Muscle layer of duodenum (tissue), 2 donors: Measurements from ENCODE around the gene ECSIT.
A peak's percentile ranks its signal among the peaks of the same experiment; 100 is the strongest.
"Not testable (repeated sequence)": the region's sequence is repeated elsewhere in the genome, so short reads cannot be mapped to it uniquely, and the experiment has no call there.

ENCODE experiments used
- H3K27ac ChIP-seq: one replicate; pipeline ENCODE4 v1.7.0; 2013; ENCODE audit warnings: mild to moderate bottlenecking, low read length
- H3K27me3 ChIP-seq: one replicate; pipeline ENCODE4 v1.7.0; 2013; ENCODE audit warnings: low read depth, mild to moderate bottlenecking, control low read depth, low read length
- H3K36me3 ChIP-seq, 2 donors: one replicate each; pipeline ENCODE4 v1.7.0; 2013; ENCODE audit warnings: low read length in 2 of 2, control low read depth in 1 of 2, mild to moderate bottlenecking in 1 of 2; ENCODE audit not compliant: insufficient read depth in 2 of 2, control insufficient read depth in 1 of 2
- H3K4me1 ChIP-seq, 2 donors: one replicate each; pipeline ENCODE4 v1.7.0; 2013; ENCODE audit warnings: low read length in 2 of 2, mild to moderate bottlenecking in 2 of 2, control low read depth in 1 of 2, moderate library complexity in 1 of 2; ENCODE audit not compliant: insufficient read depth in 2 of 2, control insufficient read depth in 1 of 2
- H3K4me3 ChIP-seq, 2 donors: one replicate each; pipeline ENCODE4 v1.7.0; 2013; ENCODE audit warnings: low read length in 2 of 2, low read depth in 1 of 2, mild to moderate bottlenecking in 1 of 2
- H3K9me3 ChIP-seq, 2 donors: one replicate each; pipeline ENCODE4 v1.7.0; 2013; ENCODE audit warnings: low read length in 2 of 2, control low read depth in 1 of 2, mild to moderate bottlenecking in 1 of 2; ENCODE audit not compliant: control insufficient read depth in 1 of 2
- donor health status: healthy.

Gene ECSIT, protein sequence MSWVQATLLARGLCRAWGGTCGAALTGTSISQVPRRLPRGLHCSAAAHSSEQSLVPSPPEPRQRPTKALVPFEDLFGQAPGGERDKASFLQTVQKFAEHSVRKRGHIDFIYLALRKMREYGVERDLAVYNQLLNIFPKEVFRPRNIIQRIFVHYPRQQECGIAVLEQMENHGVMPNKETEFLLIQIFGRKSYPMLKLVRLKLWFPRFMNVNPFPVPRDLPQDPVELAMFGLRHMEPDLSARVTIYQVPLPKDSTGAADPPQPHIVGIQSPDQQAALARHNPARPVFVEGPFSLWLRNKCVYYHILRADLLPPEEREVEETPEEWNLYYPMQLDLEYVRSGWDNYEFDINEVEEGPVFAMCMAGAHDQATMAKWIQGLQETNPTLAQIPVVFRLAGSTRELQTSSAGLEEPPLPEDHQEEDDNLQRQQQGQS

DNA sequence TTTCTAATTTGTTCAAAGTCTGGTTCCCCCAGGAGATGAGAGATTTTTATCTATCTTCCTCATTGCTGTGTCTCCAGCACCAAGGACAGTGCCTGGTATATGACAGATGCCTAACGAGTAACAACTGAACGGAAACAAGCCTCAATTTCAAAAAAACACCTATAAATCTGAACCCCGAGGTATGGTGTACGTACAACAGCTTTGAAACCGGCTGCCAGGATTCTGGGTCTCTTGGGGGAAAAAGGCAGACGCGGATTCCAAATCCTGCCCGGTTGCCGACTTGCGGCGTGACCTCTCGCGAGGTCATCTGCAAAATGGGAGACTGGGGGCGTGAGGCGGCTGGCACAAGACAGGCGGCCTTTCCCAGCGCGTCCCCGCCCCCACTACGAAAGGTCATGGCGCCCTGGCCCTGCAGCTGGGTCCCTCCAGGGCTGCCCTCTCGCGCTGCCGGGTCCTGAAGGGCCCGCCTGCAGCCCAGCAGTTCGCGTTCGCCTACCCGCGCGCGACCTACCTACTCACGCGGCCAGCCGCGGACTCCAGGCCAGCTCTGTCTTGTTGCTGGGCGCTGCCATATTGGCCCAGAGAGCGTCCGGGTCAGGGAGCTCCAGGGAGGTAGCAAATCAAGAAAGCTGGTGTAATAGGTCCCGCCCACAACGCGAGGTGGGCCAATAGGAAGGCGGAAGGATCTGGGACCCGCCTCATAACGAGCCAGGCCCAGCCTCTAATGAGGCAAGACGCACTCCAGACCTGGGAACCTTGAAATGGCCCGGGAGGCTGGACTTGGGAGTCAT lies at the start of gene ECSIT:
Gene ECSIT, minus strand, starts transcription at position 584 of the 791 bp plus-strand sequence. CDS start 9,964 bp downstream, outside the sequence.
- peak within 1 kb of the TSS; percentile 97 to 98 for H3K4me3 ChIP-seq
- no peaks in the 10 kb centered on the region for H3K9me3 ChIP-seq
- H3K27ac ChIP-seq, result peak within 1 kb of the TSS; percentile 91
- peaks cover 4 to 13% of the 10 kb centered on the region in 2 donors for H3K4me1 ChIP-seq
- no peaks in the 10 kb centered on the region for H3K27me3 ChIP-seq
- H3K36me3 ChIP-seq, result peaks cover 0 to 5% of the 10 kb centered on the region in 2 donors

DNA sequence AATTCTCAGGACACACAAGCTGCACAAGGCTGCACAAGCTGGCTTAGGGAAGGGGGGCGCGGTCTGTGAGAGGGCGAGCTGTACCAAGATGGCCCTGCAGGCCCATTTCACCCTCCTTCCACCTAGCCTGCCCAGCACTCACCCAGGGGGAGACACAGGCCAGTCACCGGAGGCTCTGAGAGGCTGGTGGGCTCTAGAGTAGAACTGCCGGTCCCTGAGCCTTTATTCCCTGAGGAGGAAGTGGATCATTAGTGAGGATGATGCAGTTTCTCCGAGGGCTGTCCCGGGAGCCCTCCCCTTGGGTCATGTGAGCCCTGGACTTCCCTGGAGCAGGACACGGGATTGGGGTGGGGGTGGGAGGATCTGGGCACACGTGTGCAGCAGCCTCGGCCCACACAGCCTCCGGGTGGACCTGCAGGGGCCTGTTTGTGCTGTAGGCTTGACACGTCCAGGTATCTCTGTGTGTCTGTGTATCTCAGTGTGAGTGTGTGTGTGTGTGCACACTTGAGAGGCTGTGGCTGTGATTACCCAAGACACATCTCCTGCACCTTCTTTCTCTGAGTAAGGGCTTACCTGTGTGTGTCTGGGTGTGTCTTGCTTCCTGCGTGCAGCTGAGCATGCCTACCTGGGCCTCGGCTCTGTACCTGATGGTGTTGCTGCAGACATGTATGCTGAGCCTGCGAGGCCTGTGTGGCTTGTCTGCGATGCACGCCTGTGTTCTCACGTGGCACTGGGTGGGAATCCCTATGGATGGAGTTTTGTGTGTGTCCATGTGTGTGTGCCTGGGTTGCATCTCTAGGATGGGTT lies 48.7 kb upstream of the ECSIT start, which contains the start of gene ACP5:
Gene ACP5, minus strand, starts transcription at position 195 of the 807 bp plus-strand sequence. CDS start 328 bp downstream, outside the sequence.
- H3K27ac ChIP-seq, result no peak within 1 kb of the TSS
- no peaks in the 10 kb centered on the region for H3K9me3 ChIP-seq
- H3K4me3 ChIP-seq, result peak within 1 kb of the TSS; percentile 42 to 56
- H3K4me1 ChIP-seq, result peaks cover 0 to 11% of the 10 kb centered on the region in 2 donors
- no peaks in the 10 kb centered on the region for H3K36me3 ChIP-seq
- H3K27me3 ChIP-seq, result no peaks in the 10 kb centered on the region

DNA sequence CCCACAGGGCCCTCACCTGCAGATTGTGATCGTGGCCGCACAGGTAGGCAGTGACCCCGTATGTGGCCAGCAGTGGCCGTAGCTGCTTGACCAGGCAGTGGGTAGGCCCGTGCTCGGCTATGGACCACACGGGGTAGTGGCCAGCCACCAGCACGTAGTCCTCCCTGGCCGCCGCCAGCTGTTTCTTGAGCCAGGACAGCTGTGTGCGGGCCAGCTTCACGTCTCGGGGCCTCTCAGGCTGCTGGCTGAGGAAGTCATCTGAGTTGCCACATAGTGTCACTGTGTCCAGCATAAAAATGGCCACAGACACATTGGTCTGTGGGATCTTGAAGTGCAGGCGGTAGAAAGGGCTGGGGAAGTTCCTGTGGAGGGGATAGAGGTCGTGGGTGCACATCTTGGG lies 47.3 kb upstream of the ECSIT start:
- no peaks in the 10 kb centered on the region for H3K27me3 ChIP-seq
- no peaks in the 10 kb centered on the region for H3K9me3 ChIP-seq
- no peaks in the 10 kb centered on the region for H3K36me3 ChIP-seq
- peaks cover 0 to 11% of the 10 kb centered on the region in 2 donors for H3K4me1 ChIP-seq
- no peak overlapping the region for H3K27ac ChIP-seq
- no peak overlapping the region for H3K4me3 ChIP-seq

DNA sequence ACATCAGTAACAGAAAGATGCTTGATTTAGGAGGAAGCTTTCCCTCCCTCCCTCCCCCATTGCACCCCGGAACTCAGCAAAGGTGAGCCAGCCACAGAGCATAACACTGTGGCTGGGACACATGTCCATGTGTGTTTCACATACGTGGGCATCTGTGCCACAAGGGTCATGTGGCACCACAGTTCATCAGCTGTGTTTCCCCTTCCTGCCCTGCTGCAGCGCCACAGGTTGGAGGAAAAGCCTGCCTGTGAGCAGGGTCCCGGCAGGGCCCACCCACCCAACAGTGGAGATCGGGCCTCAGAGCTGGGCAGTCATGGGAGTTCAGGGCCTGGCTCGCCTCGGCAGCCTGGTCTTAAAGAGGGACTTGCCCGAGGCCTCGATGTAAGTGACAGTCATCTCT lies 45.8 kb upstream of the ECSIT start:
- H3K27me3 ChIP-seq, result no peaks in the 10 kb centered on the region
- no peaks in the 10 kb centered on the region for H3K36me3 ChIP-seq
- H3K9me3 ChIP-seq, result no peaks in the 10 kb centered on the region
- peaks cover 0 to 11% of the 10 kb centered on the region in 2 donors for H3K4me1 ChIP-seq
- H3K4me3 ChIP-seq, result no peak overlapping the region
- H3K27ac ChIP-seq, result no peak overlapping the region

DNA sequence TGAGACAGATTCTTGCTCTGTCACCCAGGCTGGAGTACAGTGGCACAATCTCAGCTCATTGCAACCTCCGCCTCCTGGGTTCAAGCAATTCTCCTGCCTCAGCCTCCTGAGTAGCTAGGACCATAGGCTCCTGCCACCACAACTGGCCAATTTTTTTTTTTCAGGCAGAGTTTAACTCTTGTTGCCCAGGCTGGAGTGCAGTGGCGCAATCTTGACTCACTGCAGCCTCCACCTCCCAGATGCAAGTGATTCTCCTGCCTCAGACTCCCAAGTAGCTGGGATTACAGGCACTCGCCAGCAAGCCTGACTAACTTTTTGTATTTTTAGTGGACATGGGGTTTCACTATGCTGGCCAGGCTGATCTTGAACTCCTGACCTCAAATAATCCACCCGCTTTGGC lies 44.8 kb upstream of the ECSIT start:
- H3K36me3 ChIP-seq, H3K9me3 ChIP-seq, H3K4me1 ChIP-seq, H3K4me3 ChIP-seq, H3K27me3 ChIP-seq, H3K27ac ChIP-seq: not testable (repeated sequence)

DNA sequence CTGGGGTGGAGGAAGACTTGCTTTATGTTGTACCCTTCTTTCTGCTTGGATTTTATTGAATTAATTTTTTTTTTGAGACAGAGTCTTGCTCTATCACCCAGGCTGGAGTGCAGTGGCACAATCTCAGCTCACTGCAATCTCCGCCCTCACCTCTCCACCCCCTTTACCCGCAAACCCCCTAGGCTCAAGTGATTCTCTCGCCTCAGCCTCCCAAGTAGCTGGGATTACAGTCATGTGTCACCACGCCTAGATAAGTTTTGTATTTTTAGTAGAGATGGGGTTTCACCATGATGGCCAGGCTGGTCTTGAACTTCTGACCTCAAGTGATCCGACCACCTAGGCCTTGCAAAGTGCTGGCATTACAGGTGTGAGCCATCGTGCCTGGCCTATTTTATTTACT lies 44.4 kb upstream of the ECSIT start:
- H3K9me3 ChIP-seq, H3K27ac ChIP-seq, H3K4me1 ChIP-seq, H3K27me3 ChIP-seq, H3K36me3 ChIP-seq, H3K4me3 ChIP-seq: not testable (repeated sequence)

DNA sequence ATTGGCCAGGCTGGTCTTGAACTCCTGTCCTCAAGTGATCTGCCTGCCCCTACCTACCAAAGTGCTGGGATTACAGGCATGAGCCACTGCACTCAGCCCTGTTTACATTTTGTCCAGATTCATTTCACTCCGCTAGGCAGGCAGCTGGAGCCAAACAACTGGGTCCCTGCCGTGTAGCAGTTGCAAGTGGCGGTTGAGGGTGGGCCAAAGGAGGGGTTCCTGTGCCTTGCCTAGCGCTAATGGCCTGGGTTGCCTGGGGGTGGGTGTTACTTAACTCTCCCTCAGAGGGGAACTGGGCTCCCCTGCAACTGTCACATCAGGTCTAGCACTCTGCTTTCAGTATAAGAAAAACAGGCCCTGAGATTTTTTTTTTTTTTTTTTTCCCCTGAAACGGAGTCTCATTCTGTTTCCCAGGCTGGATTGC lies 41.1 kb upstream of the ECSIT start:
- Histone ChIP-seq H3K9me3 (no peaks in the 10 kb centered on the region), H3K27ac (no peak overlapping the region), H3K36me3 (no peaks in the 10 kb centered on the region), H3K4me3 (no peak overlapping the region), H3K27me3 (no peaks in the 10 kb centered on the region), H3K4me1 (no peaks in the 10 kb centered on the region)

DNA sequence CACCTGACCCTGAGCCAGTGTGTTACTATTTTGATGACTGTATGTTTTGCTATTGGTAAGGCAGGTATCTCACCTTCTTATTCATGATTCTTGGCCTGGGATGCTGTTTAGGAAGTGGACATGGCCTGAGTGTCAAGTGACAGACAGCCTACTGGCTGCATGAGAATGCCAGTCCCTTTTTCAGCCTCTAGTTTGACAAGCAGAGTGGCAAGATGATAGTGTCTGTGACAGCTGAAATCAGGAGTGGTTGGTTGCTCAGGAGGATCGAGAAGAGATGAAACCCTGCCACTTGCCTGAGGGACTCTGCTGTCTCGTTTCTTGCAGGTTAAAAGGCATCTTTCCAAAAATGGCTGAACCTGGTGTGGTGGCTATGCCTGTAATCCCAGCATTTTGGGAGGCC lies 37.2 kb upstream of the ECSIT start:
- H3K9me3 ChIP-seq, result no peaks in the 10 kb centered on the region
- no peaks in the 10 kb centered on the region for H3K4me1 ChIP-seq
- no peaks in the 10 kb centered on the region for H3K36me3 ChIP-seq
- no peak overlapping the region for H3K4me3 ChIP-seq
- no peaks in the 10 kb centered on the region for H3K27me3 ChIP-seq
- no peak overlapping the region for H3K27ac ChIP-seq

DNA sequence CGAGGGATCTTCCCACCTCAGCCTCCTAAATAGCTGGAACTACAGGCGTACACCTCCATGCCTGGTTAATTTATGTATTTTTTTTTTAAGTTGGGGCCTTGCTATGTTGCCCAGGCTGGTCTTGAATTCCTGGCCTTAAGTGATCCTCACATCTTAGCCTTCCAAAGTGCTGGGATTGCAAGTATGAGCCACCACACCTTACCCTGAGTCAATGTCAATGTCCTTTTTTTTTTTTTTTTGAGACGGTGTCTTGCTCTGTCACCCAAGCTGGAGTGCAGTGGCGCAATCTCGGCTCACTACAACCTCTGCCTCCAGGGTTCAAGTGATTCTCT lies 36.7 kb upstream of the ECSIT start:
- H3K27ac ChIP-seq, H3K4me1 ChIP-seq, H3K9me3 ChIP-seq, H3K27me3 ChIP-seq, H3K4me3 ChIP-seq, H3K36me3 ChIP-seq: not testable (repeated sequence)

DNA sequence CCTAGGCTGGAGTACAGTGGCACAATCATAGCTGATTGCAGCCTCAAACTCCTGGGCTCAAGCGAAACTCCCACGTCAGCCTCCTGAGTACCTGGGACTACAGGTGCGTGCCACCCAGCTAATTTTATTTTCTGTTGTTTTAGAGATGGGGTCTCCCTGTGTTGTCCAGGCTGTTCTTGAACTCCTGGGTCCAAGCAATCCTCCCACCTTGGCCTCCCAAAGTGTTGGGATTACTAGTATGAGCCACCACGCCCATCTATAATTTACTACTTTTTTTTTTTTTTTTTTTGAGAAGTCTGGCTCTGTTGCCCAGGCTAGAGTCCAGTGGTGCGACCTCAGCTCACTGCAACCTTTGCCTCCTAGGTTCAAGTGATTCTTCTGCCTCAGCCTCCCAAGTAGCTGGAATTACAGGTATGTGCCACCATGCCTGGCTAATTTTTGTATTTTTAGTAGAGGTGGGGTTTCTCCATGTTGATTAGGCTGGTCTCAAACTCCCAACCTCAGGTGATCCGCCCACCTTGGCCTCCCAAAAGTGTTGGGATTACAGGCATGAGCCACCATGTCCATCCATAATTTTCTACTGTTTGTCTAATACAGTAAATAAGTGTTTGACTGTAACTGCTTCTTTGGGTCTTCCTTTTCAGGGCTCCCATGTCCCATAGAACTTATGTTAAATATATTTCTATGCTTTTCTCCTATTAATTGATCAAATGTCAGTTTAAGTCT lies 35.3 kb upstream of the ECSIT start:
- H3K9me3 ChIP-seq, H3K27me3 ChIP-seq, H3K36me3 ChIP-seq, H3K4me3 ChIP-seq, H3K27ac ChIP-seq: not testable (repeated sequence)
- H3K4me1 ChIP-seq, result peaks cover 0 to 10% of the 10 kb centered on the region in 2 donors
